Panc1 (cell line): ENCODE measurements around the gene NOLC1.

ENCODE experiments used
- POLR2AphosphoS5 ChIP-seq: IDR thresholded peaks from 2 replicates; pipeline ENCODE4 v1.6.1; 2012; ENCODE audit warnings: mild to moderate bottlenecking, low read depth, low read length, moderate library complexity
- SIN3A ChIP-seq: IDR thresholded peaks from 2 replicates; pipeline ENCODE4 v1.6.1; 2012; ENCODE audit warnings: low read depth, mild to moderate bottlenecking, low read length, moderate library complexity, borderline replicate concordance; ENCODE audit not compliant: insufficient read depth
- TCF7L2 ChIP-seq: IDR thresholded peaks from 2 replicates; pipeline ENCODE4 v1.6.1; 2011; ENCODE audit warnings: mild to moderate bottlenecking, low read depth, low read length, inconsistent platforms
- TF ChIP-seq, protein P1 (sequence below): fragments of 450-650 bp; IDR thresholded peaks from 2 replicates; pipeline ENCODE4 v1.5.1; 2017; ENCODE audit warnings: mild to moderate bottlenecking
- TF ChIP-seq, protein P2 (sequence below), 2 experiments: IDR thresholded peaks; 2 replicates each; pipeline ENCODE4 v1.6.1; 2011 to 2012; ENCODE audit warnings: low read depth in 2 of 2, control low read depth in 1 of 2, low read length in 1 of 2, mild to moderate bottlenecking in 1 of 2, moderate library complexity in 1 of 2; ENCODE audit not compliant: insufficient read depth in 1 of 2

DNA sequence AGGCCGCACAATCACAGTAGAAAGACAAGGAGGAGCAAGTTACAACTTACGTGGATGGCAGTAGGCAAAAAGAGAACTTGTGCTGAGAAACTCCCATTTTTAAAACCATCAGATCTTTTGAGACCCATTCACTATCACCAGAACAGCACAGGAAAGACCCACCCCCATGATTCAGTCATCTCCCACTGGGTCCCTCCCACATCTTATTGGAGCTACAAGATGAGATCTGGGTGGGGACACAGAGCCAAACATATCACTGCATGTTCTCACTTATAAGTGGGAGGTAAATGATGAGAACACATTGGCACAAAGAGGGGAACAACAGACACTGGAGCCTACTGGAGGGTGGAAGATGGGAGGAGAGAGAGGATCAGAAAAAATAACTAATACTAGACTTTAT is 32.4 kb downstream of the NOLC1 start:
- TF ChIP-seq, protein P1, sequence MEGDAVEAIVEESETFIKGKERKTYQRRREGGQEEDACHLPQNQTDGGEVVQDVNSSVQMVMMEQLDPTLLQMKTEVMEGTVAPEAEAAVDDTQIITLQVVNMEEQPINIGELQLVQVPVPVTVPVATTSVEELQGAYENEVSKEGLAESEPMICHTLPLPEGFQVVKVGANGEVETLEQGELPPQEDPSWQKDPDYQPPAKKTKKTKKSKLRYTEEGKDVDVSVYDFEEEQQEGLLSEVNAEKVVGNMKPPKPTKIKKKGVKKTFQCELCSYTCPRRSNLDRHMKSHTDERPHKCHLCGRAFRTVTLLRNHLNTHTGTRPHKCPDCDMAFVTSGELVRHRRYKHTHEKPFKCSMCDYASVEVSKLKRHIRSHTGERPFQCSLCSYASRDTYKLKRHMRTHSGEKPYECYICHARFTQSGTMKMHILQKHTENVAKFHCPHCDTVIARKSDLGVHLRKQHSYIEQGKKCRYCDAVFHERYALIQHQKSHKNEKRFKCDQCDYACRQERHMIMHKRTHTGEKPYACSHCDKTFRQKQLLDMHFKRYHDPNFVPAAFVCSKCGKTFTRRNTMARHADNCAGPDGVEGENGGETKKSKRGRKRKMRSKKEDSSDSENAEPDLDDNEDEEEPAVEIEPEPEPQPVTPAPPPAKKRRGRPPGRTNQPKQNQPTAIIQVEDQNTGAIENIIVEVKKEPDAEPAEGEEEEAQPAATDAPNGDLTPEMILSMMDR, result no peak
- TF ChIP-seq TCF7L2 (no peak), POLR2AphosphoS5 (no peak), SIN3A (no peak)
- TF ChIP-seq, protein P2, sequence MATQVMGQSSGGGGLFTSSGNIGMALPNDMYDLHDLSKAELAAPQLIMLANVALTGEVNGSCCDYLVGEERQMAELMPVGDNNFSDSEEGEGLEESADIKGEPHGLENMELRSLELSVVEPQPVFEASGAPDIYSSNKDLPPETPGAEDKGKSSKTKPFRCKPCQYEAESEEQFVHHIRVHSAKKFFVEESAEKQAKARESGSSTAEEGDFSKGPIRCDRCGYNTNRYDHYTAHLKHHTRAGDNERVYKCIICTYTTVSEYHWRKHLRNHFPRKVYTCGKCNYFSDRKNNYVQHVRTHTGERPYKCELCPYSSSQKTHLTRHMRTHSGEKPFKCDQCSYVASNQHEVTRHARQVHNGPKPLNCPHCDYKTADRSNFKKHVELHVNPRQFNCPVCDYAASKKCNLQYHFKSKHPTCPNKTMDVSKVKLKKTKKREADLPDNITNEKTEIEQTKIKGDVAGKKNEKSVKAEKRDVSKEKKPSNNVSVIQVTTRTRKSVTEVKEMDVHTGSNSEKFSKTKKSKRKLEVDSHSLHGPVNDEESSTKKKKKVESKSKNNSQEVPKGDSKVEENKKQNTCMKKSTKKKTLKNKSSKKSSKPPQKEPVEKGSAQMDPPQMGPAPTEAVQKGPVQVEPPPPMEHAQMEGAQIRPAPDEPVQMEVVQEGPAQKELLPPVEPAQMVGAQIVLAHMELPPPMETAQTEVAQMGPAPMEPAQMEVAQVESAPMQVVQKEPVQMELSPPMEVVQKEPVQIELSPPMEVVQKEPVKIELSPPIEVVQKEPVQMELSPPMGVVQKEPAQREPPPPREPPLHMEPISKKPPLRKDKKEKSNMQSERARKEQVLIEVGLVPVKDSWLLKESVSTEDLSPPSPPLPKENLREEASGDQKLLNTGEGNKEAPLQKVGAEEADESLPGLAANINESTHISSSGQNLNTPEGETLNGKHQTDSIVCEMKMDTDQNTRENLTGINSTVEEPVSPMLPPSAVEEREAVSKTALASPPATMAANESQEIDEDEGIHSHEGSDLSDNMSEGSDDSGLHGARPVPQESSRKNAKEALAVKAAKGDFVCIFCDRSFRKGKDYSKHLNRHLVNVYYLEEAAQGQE (IDR thresholded peaks at IDR 0.05; ENCODE audit: insufficient read depth in 1 of 2, low read depth in 2 of 2, low read length in 1 of 2), result no peak
